Sigmoid colon (tissue), 7 donors: Measurements from ENCODE around the gene CASZ1. TPM values are rescaled to one million over a fixed set of nuclear protein-coding genes. Genes with fewer than 3 reads are reported as not detected.
A peak's percentile ranks its signal among the peaks of the same experiment; 100 is the strongest.

Experiments
- DNase-seq: peaks from one replicate; pipeline ENCODE4 v3.0.0-alpha.2; 2019
- H3K27ac ChIP-seq, 4 donors: fragments of 200-600 bp; sonication (generic); one replicate each; pipeline ENCODE4 v1.5.1; 2016 to 2019; ENCODE audit warnings: mild to moderate bottlenecking in 1 of 4
- H3K27me3 ChIP-seq, 3 donors: fragments of 200-600 bp; sonication (generic); one replicate each; pipeline ENCODE4 v1.5.1; 2019; ENCODE audit warnings: mild to moderate bottlenecking in 1 of 3
- H3K36me3 ChIP-seq, 4 donors: fragments of 200-600 bp; sonication (generic); one replicate each; pipeline ENCODE4 v1.5.1; 2016 to 2019
- H3K4me1 ChIP-seq, 4 donors: fragments of 200-600 bp; sonication (generic); one replicate each; pipeline ENCODE4 v1.5.1; 2017 to 2019
- H3K4me3 ChIP-seq, 4 donors: fragments of 200-600 bp; sonication (generic); one replicate each; pipeline ENCODE4 v1.5.1; 2017 to 2019; ENCODE audit warnings: mild to moderate bottlenecking in 2 of 4, moderate library complexity in 1 of 4
- H3K9me3 ChIP-seq, 4 donors: fragments of 200-600 bp in 3 of 4; sonication (generic) in 3 of 4; one replicate each; pipeline versions ENCODE4 v1.5.1 to v1.6.1; 2013 to 2019
- EP300 ChIP-seq, 4 donors: sonication (generic); formaldehyde crosslinking; IDR thresholded peaks; one replicate each; pipeline ENCODE4 v1.6.1; 2017; ENCODE audit warnings: antibody characterized with exemption in 4 of 4
- POLR2A ChIP-seq, 2 donors: fragments of 450-650 bp; IDR thresholded peaks; one replicate each; pipeline ENCODE4 v1.6.1; 2016; ENCODE audit warnings: antibody characterized with exemption in 2 of 2, mild to moderate bottlenecking in 2 of 2, moderate library complexity in 2 of 2
- POLR2AphosphoS5 ChIP-seq, 4 donors: sonication (generic); formaldehyde crosslinking; IDR thresholded peaks; one replicate each; pipeline ENCODE4 v1.6.1; 2017; ENCODE audit warnings: antibody characterized with exemption in 4 of 4
- WGBS, 2 donors: extraction: QIAGEN DNeasy Blood & Tissue Kit; methylation state at CpG; one replicate each; pipeline ENCODE4 v1.1.7; 2013; 5-methylcytosine and 5-hydroxymethylcytosine counted together
- intact Hi-C: fragments of 100-400 bp; cut with DNase I; formaldehyde crosslinking; loops from one replicate; pipeline ENCODE4 v1.15.1; 2023
- polyA plus RNA-seq, 3 donors: library from polyadenylated mRNA; stranded (reverse); fragments of 200-250 nt; gene quantifications; one replicate each; pipeline ENCODE4 v1.2.3, GENCODE V29; 2013
- total RNA-seq, 4 donors: library from RNA; depleted of rRNA; stranded (reverse); fragments of >200 nt; gene quantifications; one replicate each; pipeline ENCODE4 v1.1.0, GENCODE V29; 2016
- TF ChIP-seq, protein P1 (sequence below), 4 experiments: fragments of 450-650 bp in 3 of 4; fragments of 200-600 bp in 1 of 4; IDR thresholded peaks; one replicate each; pipeline ENCODE4 v1.5.1; 2016 to 2019; ENCODE audit warnings: antibody characterized with exemption in 4 of 4, mild to moderate bottlenecking in 3 of 4, moderate library complexity in 2 of 4
- donor health status: healthy with polysubstance abuse.
- donor health status: Bipolar disorder and iron deficiency.
- donor health status: healthy.

The CASZ1 gene
- total and polyA plus RNA-seq, 7 donors, result 4.2 to 47.9 (median 23.6) TPM

- DNase-seq, result no peak
- TF ChIP-seq, protein P1, sequence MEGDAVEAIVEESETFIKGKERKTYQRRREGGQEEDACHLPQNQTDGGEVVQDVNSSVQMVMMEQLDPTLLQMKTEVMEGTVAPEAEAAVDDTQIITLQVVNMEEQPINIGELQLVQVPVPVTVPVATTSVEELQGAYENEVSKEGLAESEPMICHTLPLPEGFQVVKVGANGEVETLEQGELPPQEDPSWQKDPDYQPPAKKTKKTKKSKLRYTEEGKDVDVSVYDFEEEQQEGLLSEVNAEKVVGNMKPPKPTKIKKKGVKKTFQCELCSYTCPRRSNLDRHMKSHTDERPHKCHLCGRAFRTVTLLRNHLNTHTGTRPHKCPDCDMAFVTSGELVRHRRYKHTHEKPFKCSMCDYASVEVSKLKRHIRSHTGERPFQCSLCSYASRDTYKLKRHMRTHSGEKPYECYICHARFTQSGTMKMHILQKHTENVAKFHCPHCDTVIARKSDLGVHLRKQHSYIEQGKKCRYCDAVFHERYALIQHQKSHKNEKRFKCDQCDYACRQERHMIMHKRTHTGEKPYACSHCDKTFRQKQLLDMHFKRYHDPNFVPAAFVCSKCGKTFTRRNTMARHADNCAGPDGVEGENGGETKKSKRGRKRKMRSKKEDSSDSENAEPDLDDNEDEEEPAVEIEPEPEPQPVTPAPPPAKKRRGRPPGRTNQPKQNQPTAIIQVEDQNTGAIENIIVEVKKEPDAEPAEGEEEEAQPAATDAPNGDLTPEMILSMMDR (IDR thresholded peaks at IDR 0.05), result no peak
- no peak for TF ChIP-seq EP300 (IDR thresholded peaks at IDR 0.05)
- TF ChIP-seq POLR2AphosphoS5 (IDR thresholded peaks at IDR 0.05), result no peak
- TF ChIP-seq POLR2A (IDR thresholded peaks at IDR 0.05), result no peak
- intact Hi-C loops, result no loop called here
- Histone ChIP-seq H3K4me1 (peaks cover 0 to 87% (median 39%) of the 10 kb centered on the region in 4 donors), H3K9me3 (no peaks in the 10 kb centered on the region), H3K4me3 (no peak overlapping the region), H3K27ac (peak overlapping the region in 3 of 4 donors; percentile 17 to 55 (median 34)), H3K36me3 (no peaks in the 10 kb centered on the region), H3K27me3 (no peaks in the 10 kb centered on the region)
- WGBS, 2 donors, result 14 to 51% methylated on average over 10 of the region's 10 CpGs
These were observed 16.6 kb downstream of the CASZ1 start for GRCh38 chr1:10779841-10780240.

GRCh38 chr1:10779201-10779600 lies 17.2 kb downstream of the CASZ1 start:
- intact Hi-C loops, result no loop called here
- Histone ChIP-seq H3K9me3 (no peaks in the 10 kb centered on the region), H3K27ac (peak overlapping the region; percentile 8 to 55 (median 26)), H3K27me3 (no peaks in the 10 kb centered on the region), H3K4me3 (no peak overlapping the region), H3K36me3 (no peaks in the 10 kb centered on the region), H3K4me1 (peaks cover 0 to 87% (median 43%) of the 10 kb centered on the region in 4 donors)
- no peak for DNase-seq
- WGBS, 2 donors, result 17 to 63% methylated on average over 18 of the region's 18 CpGs
- TF ChIP-seq, protein P1 (IDR thresholded peaks at IDR 0.05), result no peak
- no peak for TF ChIP-seq EP300 (IDR thresholded peaks at IDR 0.05)

DNA sequence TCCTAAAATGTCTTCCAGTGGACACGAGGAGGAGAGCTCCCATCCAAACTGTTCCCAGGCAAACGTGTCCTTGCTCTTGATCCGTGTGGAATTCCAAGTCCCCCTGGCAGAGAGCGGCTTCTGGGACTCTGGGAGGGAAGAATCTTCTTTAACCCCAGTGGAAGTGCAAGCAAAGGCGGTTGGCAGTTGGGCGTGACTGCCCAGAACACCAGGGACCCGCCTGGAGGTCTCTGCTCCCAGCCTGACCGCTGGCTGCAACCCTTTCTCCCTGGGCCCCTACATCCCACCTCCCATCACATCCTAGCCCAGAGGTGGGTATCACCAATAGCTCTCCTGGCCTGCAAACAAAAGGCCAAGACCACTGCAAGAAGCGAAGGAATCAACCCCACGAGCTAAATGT lies 17.8 kb downstream of the CASZ1 start:
- Histone ChIP-seq H3K27me3 (no peaks in the 10 kb centered on the region), H3K4me1 (peaks cover 0 to 87% (median 48%) of the 10 kb centered on the region in 4 donors), H3K27ac (peak overlapping the region; percentile 8 to 55 (median 12)), H3K4me3 (no peak overlapping the region), H3K36me3 (no peaks in the 10 kb centered on the region), H3K9me3 (no peaks in the 10 kb centered on the region)
- 15 to 69% methylated on average over 10 of the region's 10 CpGs for WGBS, 2 donors
- intact Hi-C loops, result no loop called here
- TF ChIP-seq EP300 (IDR thresholded peaks at IDR 0.05), result no peak
- TF ChIP-seq POLR2AphosphoS5 (IDR thresholded peaks at IDR 0.05), result no peak
- TF ChIP-seq, protein P1 (IDR thresholded peaks at IDR 0.05), result no peak
- TF ChIP-seq POLR2A (IDR thresholded peaks at IDR 0.05), result no peak
- DNase-seq, result no peak

DNA sequence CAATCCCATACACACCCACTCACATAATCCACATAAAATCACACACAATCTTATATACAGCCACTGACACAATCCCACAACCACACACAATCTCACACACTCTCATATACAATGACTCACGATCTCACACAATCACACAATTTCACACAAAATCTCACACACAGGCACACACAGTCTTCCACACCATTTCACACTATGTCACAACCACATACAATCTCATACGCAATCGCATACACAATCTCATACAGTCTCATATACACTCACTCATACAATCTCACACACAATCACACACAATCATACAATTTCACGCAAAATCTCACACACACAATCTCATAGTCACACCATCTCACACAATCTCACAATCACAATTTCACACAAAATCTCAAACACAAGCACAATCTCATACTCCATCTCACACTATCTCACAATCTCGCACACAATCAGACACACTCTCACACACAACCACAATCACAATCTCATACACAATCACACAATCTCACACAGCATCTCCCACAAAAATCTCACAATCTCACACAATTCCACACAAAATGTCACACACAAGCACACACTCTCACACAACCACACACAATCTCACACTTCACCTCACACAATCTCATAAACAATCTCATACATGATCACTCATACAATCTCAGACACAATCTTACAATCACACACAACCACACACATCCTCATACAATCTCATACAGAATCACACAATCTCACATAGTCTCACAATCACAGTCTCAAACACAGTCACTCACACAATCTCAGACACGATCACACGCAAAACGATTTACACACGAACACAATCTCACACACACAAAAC lies 18.5 kb downstream of the CASZ1 start:
- H3K4me1 ChIP-seq, result peaks cover 0 to 85% (median 53%) of the 10 kb centered on the region in 4 donors
- no peak overlapping the region for H3K4me3 ChIP-seq
- TF ChIP-seq, protein P1 (IDR thresholded peaks at IDR 0.05), result no peak
- TF ChIP-seq POLR2A (IDR thresholded peaks at IDR 0.05) (no peak), EP300 (IDR thresholded peaks at IDR 0.05) (no peak), POLR2AphosphoS5 (IDR thresholded peaks at IDR 0.05) (no peak)
- H3K36me3 ChIP-seq, result no peaks in the 10 kb centered on the region
- WGBS, 2 donors, result 55 to 85% methylated on average over 9 of the region's 9 CpGs
- no peaks in the 10 kb centered on the region for H3K9me3 ChIP-seq
- no peaks in the 10 kb centered on the region for H3K27me3 ChIP-seq
- intact Hi-C loops, result no loop called here
- H3K27ac ChIP-seq, result peak overlapping the region in 1 of 4 donors; percentile 55
- no peak for DNase-seq
